HEK293 (cell line): ENCODE results near the gene CENPV.
"Not testable (repeated sequence)": the region's sequence is repeated elsewhere in the genome, so short reads cannot be mapped to it uniquely, and the experiment has no call there.

Experiments used
- CTCF ChIA-PET: fragments of 350-600 bp; formaldehyde crosslinking; extraction: SDS; loops from one replicate; lab custom pipeline; 2021; ENCODE audit warnings: antibody characterized with exemption; lab: Yijun Ruan, JAX
- POLR2A ChIA-PET: fragments of 300-600 bp; formaldehyde crosslinking; extraction: SDS; loops from one replicate; lab custom pipeline; 2020; ENCODE audit warnings: antibody characterized with exemption, inconsistent platforms; lab: Yijun Ruan, JAX
- H3K27ac ChIP-seq: fragments of 200-500 bp; sonication (Bioruptor generic); 2 replicates; pipeline ENCODE4 v1.5.1; 2014; ENCODE audit warnings: low read depth, low read length, control low read depth, inconsistent platforms; ENCODE audit errors: extremely low read depth
- H3K36me3 ChIP-seq, 2 experiments: fragments of 200-500 bp in 1 of 2; sonication (Bioruptor generic) in 1 of 2; 1 replicate in 1 of 2; 2 replicates in 1 of 2; pipeline ENCODE4 v1.5.1; 2014 to 2017; ENCODE audit warnings: inconsistent platforms in 2 of 2, low read length in 2 of 2; ENCODE audit not compliant: control insufficient read depth in 2 of 2, insufficient read depth in 1 of 2
- H3K4me1 ChIP-seq: fragments of 200-500 bp; sonication (Bioruptor generic); 2 replicates; pipeline ENCODE4 v1.5.1; 2014; ENCODE audit warnings: mild to moderate bottlenecking, low read length, inconsistent platforms; ENCODE audit not compliant: control insufficient read depth, insufficient read depth
- H3K4me3 ChIP-seq: 2 replicates; pipeline ENCODE4 v1.5.1; 2011; ENCODE audit warnings: low read depth, mild to moderate bottlenecking, control low read depth, low read length, moderate library complexity
- H3K9me3 ChIP-seq: fragments of 200-500 bp; sonication (Bioruptor generic); 2 replicates; pipeline ENCODE4 v1.5.1; 2014; ENCODE audit warnings: low read depth, low read length, inconsistent platforms; ENCODE audit not compliant: control insufficient read depth, insufficient read depth
- AEBP2 ChIP-seq: fragments of 450-650 bp; formaldehyde crosslinking; IDR thresholded peaks from 2 replicates; pipeline ENCODE4 v1.5.1; 2016; ENCODE audit warnings: missing biosample characterization, missing genetic modification characterization, borderline replicate concordance
- FEZF1 ChIP-seq: fragments of 450-650 bp; formaldehyde crosslinking; IDR thresholded peaks from 2 replicates; pipeline ENCODE4 v1.5.1; 2016; ENCODE audit warnings: missing biosample characterization, missing genetic modification characterization
- GLI4 ChIP-seq: fragments of 450-650 bp; formaldehyde crosslinking; IDR thresholded peaks from 2 replicates; pipeline ENCODE4 v1.5.1; 2016; ENCODE audit warnings: missing biosample characterization, missing genetic modification characterization
- GLIS1 ChIP-seq: fragments of 450-650 bp; formaldehyde crosslinking; IDR thresholded peaks from 2 replicates; pipeline ENCODE4 v1.5.1; 2016; ENCODE audit warnings: missing biosample characterization, missing genetic modification characterization
- HOXC10 ChIP-seq: sonication (generic); formaldehyde crosslinking; IDR thresholded peaks from 2 replicates; pipeline ENCODE4 v1.8.1; 2023; ENCODE audit warnings: mild to moderate bottlenecking, missing genetic modification reagents
- TCF7L2 ChIP-seq: IDR thresholded peaks from 2 replicates; pipeline ENCODE4 v1.6.1; 2011; ENCODE audit warnings: low read depth, mild to moderate bottlenecking, inconsistent platforms, low read length, moderate library complexity, borderline replicate concordance
- ZFP3 ChIP-seq: fragments of 450-650 bp; formaldehyde crosslinking; IDR thresholded peaks from 2 replicates; pipeline ENCODE4 v1.5.1; 2016; ENCODE audit warnings: low read depth, missing biosample characterization, missing genetic modification characterization
- ZFP69B ChIP-seq: fragments of 450-650 bp; formaldehyde crosslinking; IDR thresholded peaks from 2 replicates; pipeline ENCODE4 v1.5.1; 2016; ENCODE audit warnings: missing biosample characterization, missing genetic modification characterization
- ZIC2 ChIP-seq: fragments of 450-650 bp; formaldehyde crosslinking; IDR thresholded peaks from 2 replicates; pipeline ENCODE4 v1.5.1; 2016; ENCODE audit warnings: missing biosample characterization, missing genetic modification characterization
- ZNF10 ChIP-seq: fragments of 450-650 bp; formaldehyde crosslinking; IDR thresholded peaks from 2 replicates; pipeline ENCODE4 v1.5.1; 2017; ENCODE audit warnings: missing biosample characterization, missing genetic modification characterization
- ZNF169 ChIP-seq: fragments of 450-650 bp; formaldehyde crosslinking; IDR thresholded peaks from 2 replicates; pipeline ENCODE4 v1.5.1; 2016; ENCODE audit warnings: missing biosample characterization, missing genetic modification characterization
- ZNF175 ChIP-seq: fragments of 450-650 bp; formaldehyde crosslinking; IDR thresholded peaks from 2 replicates; pipeline ENCODE4 v1.5.1; 2016; ENCODE audit warnings: missing biosample characterization, missing genetic modification characterization
- ZNF184 ChIP-seq: fragments of 450-650 bp; IDR thresholded peaks from 2 replicates; pipeline ENCODE4 v1.5.1; 2018; ENCODE audit warnings: missing biosample characterization, mild to moderate bottlenecking, missing genetic modification characterization
- ZNF211 ChIP-seq: fragments of 450-650 bp; formaldehyde crosslinking; IDR thresholded peaks from 2 replicates; pipeline ENCODE4 v1.5.1; 2016; ENCODE audit warnings: low read depth, missing biosample characterization, missing genetic modification characterization
- ZNF626 ChIP-seq: fragments of 450-650 bp; sonication (Bioruptor Pico); formaldehyde crosslinking; IDR thresholded peaks from 2 replicates; pipeline ENCODE4 v1.5.1; 2018; ENCODE audit warnings: missing biosample characterization, missing genetic modification characterization, inconsistent platforms
- ZNF660 ChIP-seq: fragments of 450-650 bp; IDR thresholded peaks from 2 replicates; pipeline ENCODE4 v1.5.1; 2018; ENCODE audit warnings: missing biosample characterization, mild to moderate bottlenecking, missing genetic modification characterization
- ZNF677 ChIP-seq: fragments of 450-650 bp; IDR thresholded peaks from 2 replicates; pipeline ENCODE4 v1.5.0; 2018; ENCODE audit warnings: missing biosample characterization, mild to moderate bottlenecking, missing genetic modification characterization, moderate library complexity
- ZNF843 ChIP-seq: fragments of 450-650 bp; formaldehyde crosslinking; IDR thresholded peaks from 2 replicates; pipeline ENCODE4 v1.5.1; 2016; ENCODE audit warnings: missing biosample characterization, missing genetic modification characterization
- TF ChIP-seq, protein P1 (sequence below): fragments of 450-650 bp; formaldehyde crosslinking; IDR thresholded peaks from 2 replicates; pipeline ENCODE4 v1.5.1; 2017; ENCODE audit warnings: missing biosample characterization, mild to moderate bottlenecking, missing genetic modification characterization, moderate library complexity
- TF ChIP-seq, protein P2 (sequence below): fragments of 450-650 bp; formaldehyde crosslinking; IDR thresholded peaks from 2 replicates; pipeline ENCODE4 v1.5.1; 2016; ENCODE audit warnings: missing biosample characterization, missing genetic modification characterization
- TF ChIP-seq, protein P3 (sequence below): sonication (generic); formaldehyde crosslinking; IDR thresholded peaks from 2 replicates; pipeline ENCODE4 v1.8.1; 2022; ENCODE audit warnings: mild to moderate bottlenecking, moderate library complexity, missing genetic modification reagents
- TF ChIP-seq, protein P4 (sequence below): fragments of 450-650 bp; formaldehyde crosslinking; IDR thresholded peaks from 2 replicates; pipeline ENCODE4 v1.5.1; 2016; ENCODE audit warnings: missing biosample characterization, missing genetic modification characterization

The CENPV gene

GRCh38 chr17:16297367-16298139, 55.7 kb downstream of the CENPV start:
- Histone ChIP-seq H3K4me1 (no peaks in the 10 kb centered on the region; the same call in 1 of the 2 replicates), H3K9me3 (no peaks in the 10 kb centered on the region), H3K36me3 (peaks cover 5 to 9% of the 10 kb centered on the region in 2 experiments; a peak in 2 of 3 replicates), H3K4me3 (no peak overlapping the region), H3K27ac (no peak overlapping the region)
- TF ChIP-seq ZNF184 (tag by site-specific recombination) (no peak), GLI4 (no peak), HOXC10 (CRISPR knock-in tag) (no peak), ZIC2 (peak; percentile 50), ZNF10 (peak; percentile 36; the same call in 1 of the 2 replicates)
- TF ChIP-seq, protein P1, sequence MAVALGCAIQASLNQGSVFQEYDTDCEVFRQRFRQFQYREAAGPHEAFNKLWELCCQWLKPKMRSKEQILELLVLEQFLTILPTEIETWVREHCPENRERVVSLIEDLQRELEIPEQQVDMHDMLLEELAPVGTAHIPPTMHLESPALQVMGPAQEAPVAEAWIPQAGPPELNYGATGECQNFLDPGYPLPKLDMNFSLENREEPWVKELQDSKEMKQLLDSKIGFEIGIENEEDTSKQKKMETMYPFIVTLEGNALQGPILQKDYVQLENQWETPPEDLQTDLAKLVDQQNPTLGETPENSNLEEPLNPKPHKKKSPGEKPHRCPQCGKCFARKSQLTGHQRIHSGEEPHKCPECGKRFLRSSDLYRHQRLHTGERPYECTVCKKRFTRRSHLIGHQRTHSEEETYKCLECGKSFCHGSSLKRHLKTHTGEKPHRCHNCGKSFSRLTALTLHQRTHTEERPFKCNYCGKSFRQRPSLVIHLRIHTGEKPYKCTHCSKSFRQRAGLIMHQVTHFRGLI (tag by site-specific recombination): no peak
- ChIA-PET CTCF (interaction anchor here (1.4 kb wide), 1 partner anchor 11 kb away, joined by 5 read pairs; no protein-coding TSS in a partner anchor), POLR2A (interaction anchor here (0.6 kb wide), 1 partner anchor 348 kb away, joined by 8 read pairs; no protein-coding TSS in a partner anchor)

- TF ChIP-seq GLIS1: peak; percentile 33; the same call in 1 of the 2 replicates
- TF ChIP-seq ZIC2: 0 out of 2 replicates have a peak, but pooled peaks have one; percentile 12
- not testable (repeated sequence) for H3K4me1 ChIP-seq, H3K9me3 ChIP-seq, H3K4me3 ChIP-seq, H3K36me3 ChIP-seq, H3K27ac ChIP-seq
- ChIA-PET CTCF (interaction anchor here (0.6 to 2.1 kb wide), 5 partner anchors 9 to 68 kb away, joined by 3 to 17 read pairs (median 4); no protein-coding TSS in a partner anchor), POLR2A (interaction anchor here (1.0 kb wide), 1 partner anchor 85 kb away, joined by 4 read pairs; the partner anchor contains the start of gene UBB)
Measured at GRCh38 chr17:16296072-16296471, 57.2 kb downstream of the CENPV start.

DNA sequence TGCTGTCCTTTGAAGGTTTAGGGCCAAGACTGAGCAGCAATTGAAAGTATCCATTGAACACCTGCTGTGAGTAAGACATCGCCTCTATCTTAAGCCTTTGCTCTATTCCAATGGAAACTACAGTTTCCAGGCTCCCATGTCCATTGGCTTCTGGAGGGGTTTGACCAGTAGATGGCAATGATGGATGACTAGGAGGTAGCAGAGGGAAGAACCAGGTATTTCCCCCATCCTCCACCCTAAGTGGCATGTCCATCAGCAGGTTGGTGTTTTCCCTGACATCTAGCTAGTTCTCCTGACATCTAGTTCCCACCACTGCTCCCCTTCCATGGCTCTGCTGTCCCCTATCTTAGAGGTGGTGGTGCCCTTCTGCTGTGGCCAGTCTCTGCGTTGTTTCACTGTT, 58.7 kb downstream of the CENPV start:
- H3K4me3 ChIP-seq: no peak overlapping the region
- no peaks in the 10 kb centered on the region for H3K36me3 ChIP-seq
- H3K9me3 ChIP-seq: no peaks in the 10 kb centered on the region
- no peaks in the 10 kb centered on the region; the same call in 1 of the 2 replicates for H3K4me1 ChIP-seq
- POLR2A ChIA-PET: no interaction called here
- CTCF ChIA-PET: interaction anchor here (0.6 to 5.7 kb wide), 4 partner anchors 9 to 195 kb away, joined by 3 to 34 read pairs (median 6); no protein-coding TSS in a partner anchor
- H3K27ac ChIP-seq: no peak overlapping the region
- TF ChIP-seq ZNF626 (tag by site-specific recombination) (no peak), ZNF677 (tag by site-specific recombination) (no peak), ZNF660 (tag by site-specific recombination) (no peak), ZFP3 (tag by site-specific recombination) (no peak), FEZF1 (tag by site-specific recombination) (no peak), ZNF211 (tag by site-specific recombination) (no peak), ZNF175 (tag by site-specific recombination) (no peak), ZFP69B (tag by site-specific recombination) (no peak), TCF7L2 (no peak), ZNF169 (no peak), ZNF843 (tag by site-specific recombination) (no peak), AEBP2 (tag by site-specific recombination) (no peak)
- TF ChIP-seq, protein P2, sequence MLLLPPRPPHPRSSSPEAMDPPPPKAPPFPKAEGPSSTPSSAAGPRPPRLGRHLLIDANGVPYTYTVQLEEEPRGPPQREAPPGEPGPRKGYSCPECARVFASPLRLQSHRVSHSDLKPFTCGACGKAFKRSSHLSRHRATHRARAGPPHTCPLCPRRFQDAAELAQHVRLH (tag by site-specific recombination): no peak
- TF ChIP-seq, protein P3, sequence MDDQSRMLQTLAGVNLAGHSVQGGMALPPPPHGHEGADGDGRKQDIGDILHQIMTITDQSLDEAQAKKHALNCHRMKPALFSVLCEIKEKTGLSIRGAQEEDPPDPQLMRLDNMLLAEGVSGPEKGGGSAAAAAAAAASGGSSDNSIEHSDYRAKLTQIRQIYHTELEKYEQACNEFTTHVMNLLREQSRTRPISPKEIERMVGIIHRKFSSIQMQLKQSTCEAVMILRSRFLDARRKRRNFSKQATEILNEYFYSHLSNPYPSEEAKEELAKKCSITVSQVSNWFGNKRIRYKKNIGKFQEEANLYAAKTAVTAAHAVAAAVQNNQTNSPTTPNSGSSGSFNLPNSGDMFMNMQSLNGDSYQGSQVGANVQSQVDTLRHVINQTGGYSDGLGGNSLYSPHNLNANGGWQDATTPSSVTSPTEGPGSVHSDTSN (CRISPR knock-in tag): no peak
- TF ChIP-seq, protein P4, sequence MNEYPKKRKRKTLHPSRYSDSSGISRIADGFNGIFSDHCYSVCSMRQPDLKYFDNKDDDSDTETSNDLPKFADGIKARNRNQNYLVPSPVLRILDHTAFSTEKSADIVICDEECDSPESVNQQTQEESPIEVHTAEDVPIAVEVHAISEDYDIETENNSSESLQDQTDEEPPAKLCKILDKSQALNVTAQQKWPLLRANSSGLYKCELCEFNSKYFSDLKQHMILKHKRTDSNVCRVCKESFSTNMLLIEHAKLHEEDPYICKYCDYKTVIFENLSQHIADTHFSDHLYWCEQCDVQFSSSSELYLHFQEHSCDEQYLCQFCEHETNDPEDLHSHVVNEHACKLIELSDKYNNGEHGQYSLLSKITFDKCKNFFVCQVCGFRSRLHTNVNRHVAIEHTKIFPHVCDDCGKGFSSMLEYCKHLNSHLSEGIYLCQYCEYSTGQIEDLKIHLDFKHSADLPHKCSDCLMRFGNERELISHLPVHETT (tag by site-specific recombination): no peak
